ENCODE data around the gene SPATA2.
A peak's percentile ranks its signal among the peaks of the same experiment; 100 is the strongest.
"Not testable (repeated sequence)": the region's sequence is repeated elsewhere in the genome, so short reads cannot be mapped to it uniquely, and the experiment has no call there.

SPATA2 gene

GRCh38 chr20:49915380-49916145 is at the start of gene SPATA2:
Gene SPATA2, minus strand, starts transcription at chr20:49915529. Its CDS starts 7,039 bp downstream, at chr20:49908490.
- Histone ChIP-seq H4K20me1 (ENCODE audit: insufficient read depth, low read length) (no peaks in the 10 kb centered on the region), H3K4me1 (ENCODE audit: insufficient read depth, low read length, severe bottlenecking) (peaks cover 24% of the 10 kb centered on the region), H3F3A (ENCODE audit: insufficient read depth, low read length) (no peaks in the 10 kb centered on the region), H3K9me3 (ENCODE audit: low read length) (no peaks in the 10 kb centered on the region), H3K9ac (ENCODE audit: low read length) (peak within 1 kb of the TSS; percentile 64), H3K4me2 (ENCODE audit: low read length) (peak within 1 kb of the TSS; percentile 77), H3K27me3 (ENCODE audit: insufficient read depth, low read length) (no peaks in the 10 kb centered on the region), H3K9me2 (ENCODE audit: low read depth, low read length) (no peaks in the 10 kb centered on the region), H2AFZ (ENCODE audit: low read length) (0 out of 2 replicates have a peak within 1 kb of the TSS, but pooled peaks have one; percentile 32), H3K27ac (ENCODE audit: low read depth, low read length, poor library complexity, severe bottlenecking) (peak within 1 kb of the TSS; percentile 89), H3K4me3 (ENCODE audit: low read depth, low read length, poor library complexity, severe bottlenecking) (peak within 1 kb of the TSS; percentile 67), H3K79me2 (ENCODE audit: insufficient read depth, low read length) (peaks cover 7% of the 10 kb centered on the region; the same call in 1 of the 2 replicates), H3K36me3 (ENCODE audit: insufficient read depth, low read length) (0 out of 2 replicates have a peak, but pooled peaks cover under 1% of the 10 kb centered on the region)
- TF ChIP-seq, protein P1, sequence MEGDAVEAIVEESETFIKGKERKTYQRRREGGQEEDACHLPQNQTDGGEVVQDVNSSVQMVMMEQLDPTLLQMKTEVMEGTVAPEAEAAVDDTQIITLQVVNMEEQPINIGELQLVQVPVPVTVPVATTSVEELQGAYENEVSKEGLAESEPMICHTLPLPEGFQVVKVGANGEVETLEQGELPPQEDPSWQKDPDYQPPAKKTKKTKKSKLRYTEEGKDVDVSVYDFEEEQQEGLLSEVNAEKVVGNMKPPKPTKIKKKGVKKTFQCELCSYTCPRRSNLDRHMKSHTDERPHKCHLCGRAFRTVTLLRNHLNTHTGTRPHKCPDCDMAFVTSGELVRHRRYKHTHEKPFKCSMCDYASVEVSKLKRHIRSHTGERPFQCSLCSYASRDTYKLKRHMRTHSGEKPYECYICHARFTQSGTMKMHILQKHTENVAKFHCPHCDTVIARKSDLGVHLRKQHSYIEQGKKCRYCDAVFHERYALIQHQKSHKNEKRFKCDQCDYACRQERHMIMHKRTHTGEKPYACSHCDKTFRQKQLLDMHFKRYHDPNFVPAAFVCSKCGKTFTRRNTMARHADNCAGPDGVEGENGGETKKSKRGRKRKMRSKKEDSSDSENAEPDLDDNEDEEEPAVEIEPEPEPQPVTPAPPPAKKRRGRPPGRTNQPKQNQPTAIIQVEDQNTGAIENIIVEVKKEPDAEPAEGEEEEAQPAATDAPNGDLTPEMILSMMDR (IDR thresholded peaks at IDR 0.05; ENCODE audit: low read length), result no peak
- no peak for TF ChIP-seq EZH2 (IDR thresholded peaks at IDR 0.05; ENCODE audit: borderline replicate concordance, low read length)

- no peaks in the 10 kb centered on the region for H3K79me2 ChIP-seq (ENCODE audit: insufficient read depth, low read length)
- no peak overlapping the region for H3K27ac ChIP-seq (ENCODE audit: low read depth, low read length, poor library complexity, severe bottlenecking)
- H3F3A ChIP-seq (ENCODE audit: insufficient read depth, low read length), result no peaks in the 10 kb centered on the region
- no peaks in the 10 kb centered on the region for H3K9me3 ChIP-seq (ENCODE audit: low read length)
- no peaks in the 10 kb centered on the region for H3K4me1 ChIP-seq (ENCODE audit: insufficient read depth, low read length, severe bottlenecking)
- no peak for TF ChIP-seq EZH2 (IDR thresholded peaks at IDR 0.05; ENCODE audit: borderline replicate concordance, low read length)
- TF ChIP-seq, protein P1 (IDR thresholded peaks at IDR 0.05; ENCODE audit: low read length), result no peak
- no peak overlapping the region for H3K4me2 ChIP-seq (ENCODE audit: low read length)
- no peaks in the 10 kb centered on the region for H4K20me1 ChIP-seq (ENCODE audit: insufficient read depth, low read length)
- H3K9ac ChIP-seq (ENCODE audit: low read length), result no peak overlapping the region
- H3K36me3 ChIP-seq (ENCODE audit: insufficient read depth, low read length), result peaks cover 21% of the 10 kb centered on the region
- no peaks in the 10 kb centered on the region for H3K9me2 ChIP-seq (ENCODE audit: low read depth, low read length)
- no peaks in the 10 kb centered on the region for H3K27me3 ChIP-seq (ENCODE audit: insufficient read depth, low read length)
- no peak overlapping the region for H2AFZ ChIP-seq (ENCODE audit: low read length)
- H3K4me3 ChIP-seq (ENCODE audit: low read depth, low read length, poor library complexity, severe bottlenecking), result no peak overlapping the region
Observed at GRCh38 chr20:49961413-49961812, 46.1 kb upstream of the SPATA2 start.

GRCh38 chr20:49957089-49957938 is 42.0 kb upstream of the SPATA2 start:
- H3K9me3 ChIP-seq (ENCODE audit: low read length); H3F3A ChIP-seq (ENCODE audit: insufficient read depth, low read length); H3K4me1 ChIP-seq (ENCODE audit: insufficient read depth, low read length, severe bottlenecking); H2AFZ ChIP-seq (ENCODE audit: low read length); H4K20me1 ChIP-seq (ENCODE audit: insufficient read depth, low read length); H3K79me2 ChIP-seq (ENCODE audit: insufficient read depth, low read length); H3K4me2 ChIP-seq (ENCODE audit: low read length); H3K9me2 ChIP-seq (ENCODE audit: low read depth, low read length); H3K4me3 ChIP-seq (ENCODE audit: low read depth, low read length, poor library complexity, severe bottlenecking); H3K27me3 ChIP-seq (ENCODE audit: insufficient read depth, low read length); H3K27ac ChIP-seq (ENCODE audit: low read depth, low read length, poor library complexity, severe bottlenecking); H3K9ac ChIP-seq (ENCODE audit: low read length): not testable (repeated sequence)
- H3K36me3 ChIP-seq (ENCODE audit: insufficient read depth, low read length), result peaks cover 52% of the 10 kb centered on the region

Data from OCI-LY1 (cell line).